NCI-H128 (cell line): ENCODE results near the gene HSPG2.
"Not testable (repeated sequence)": the region's sequence is repeated elsewhere in the genome, so short reads cannot be mapped to it uniquely, and the experiment has no call there.

ENCODE experiments used
- DNase-seq: peaks from one replicate; lab custom pipeline; 2025; ENCODE audit not compliant: unreplicated experiment; lab: John Stamatoyannopoulos, UW

The HSPG2 gene

GRCh38 chr1:21935393-21935804 lies 1.7 kb downstream of the HSPG2 start:
- no peak for DNase-seq

- peak; percentile 25 for DNase-seq
Measured at GRCh38 chr1:21933397-21934248, 3.5 kb downstream of the HSPG2 start.

DNA sequence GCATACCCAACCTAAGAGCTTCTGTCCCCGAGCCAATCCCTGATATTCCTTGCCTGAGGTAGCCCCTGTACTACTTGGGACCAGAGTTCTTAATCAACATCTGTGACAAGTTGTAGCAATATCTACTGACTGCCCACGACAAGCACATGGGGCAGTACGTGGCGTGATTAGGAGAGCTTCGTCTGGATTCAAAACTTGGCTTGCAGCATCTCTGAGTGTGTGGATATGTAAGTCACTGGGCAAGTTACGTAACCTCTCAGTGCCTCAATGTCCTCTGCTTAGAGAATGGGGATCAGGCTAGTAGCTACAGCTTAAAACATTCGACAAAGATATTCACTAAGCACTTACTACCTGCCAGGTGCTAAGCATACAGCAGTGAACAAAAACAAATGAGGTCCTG lies 5.0 kb downstream of the HSPG2 start:
- DNase-seq = no peak

DNA sequence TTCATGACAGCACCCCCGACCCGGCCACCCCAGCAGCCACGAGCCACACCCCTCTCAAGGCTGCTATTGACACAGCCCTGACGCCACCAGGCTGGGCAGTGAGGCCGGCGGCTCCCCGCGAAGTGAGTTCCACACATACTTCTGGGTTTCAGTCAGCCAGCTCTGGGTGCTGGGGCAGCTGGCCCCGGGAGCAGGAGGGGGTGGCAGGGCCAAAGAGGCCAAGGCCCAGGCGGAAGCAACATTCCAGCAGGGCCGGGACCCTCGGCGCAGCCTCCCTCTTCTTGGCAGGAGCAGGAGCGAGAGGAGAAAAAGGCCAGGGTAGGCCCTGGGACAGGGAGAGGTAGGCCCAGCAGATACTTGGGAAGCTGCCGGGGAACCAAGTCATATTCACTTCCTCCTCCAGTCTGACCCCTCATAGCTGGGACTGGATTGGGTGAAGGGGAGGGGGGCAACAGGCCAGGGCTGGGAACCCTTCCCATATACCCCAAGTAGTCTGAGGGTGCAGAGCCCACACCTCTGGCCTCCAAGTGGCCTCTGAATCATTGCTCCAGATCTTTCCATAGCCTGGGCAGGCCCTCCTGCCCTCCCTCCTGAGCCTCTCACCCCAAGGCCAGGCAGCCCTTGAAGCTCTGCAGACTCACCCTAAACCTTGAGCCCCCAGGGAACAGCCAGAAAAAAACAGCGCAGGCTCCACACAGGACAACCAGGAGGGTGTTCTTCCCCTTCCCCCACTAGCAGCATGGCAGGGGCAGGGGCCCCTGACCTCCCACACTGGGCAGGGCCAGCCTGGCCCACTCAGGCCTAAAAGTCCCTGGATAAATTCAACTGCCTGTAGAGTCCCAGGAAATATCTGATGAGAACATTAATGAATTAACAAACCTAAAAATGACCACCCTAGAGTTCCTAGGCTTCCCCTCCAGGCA lies 5.7 kb downstream of the HSPG2 start:
- DNase-seq = no peak

DNA sequence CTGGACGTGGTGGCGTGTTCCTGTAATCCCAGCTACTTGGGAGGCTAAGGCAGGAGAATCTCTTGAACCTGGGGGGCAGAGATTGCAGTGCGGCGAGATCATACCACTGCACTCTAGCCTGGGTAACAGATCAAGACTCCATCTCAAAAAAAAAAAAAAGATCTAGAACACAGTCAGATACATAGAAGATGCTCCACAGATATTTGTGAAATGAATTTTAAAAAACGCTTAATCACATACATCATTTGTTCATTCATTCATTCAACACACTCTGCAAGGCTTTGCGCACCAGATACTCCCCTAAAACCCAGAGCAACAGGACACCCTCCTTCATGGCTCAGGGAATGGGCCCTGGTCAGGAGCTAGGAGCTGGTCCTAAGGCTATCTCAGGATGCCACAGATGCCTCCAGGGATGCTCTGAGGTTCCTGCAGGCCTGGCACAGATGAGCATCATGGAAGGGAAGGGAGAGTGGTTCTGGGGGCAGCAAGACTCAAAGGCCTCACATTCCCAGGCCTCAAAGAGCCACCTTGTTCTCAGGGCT lies 6.4 kb downstream of the HSPG2 start:
- DNase-seq = no peak

DNA sequence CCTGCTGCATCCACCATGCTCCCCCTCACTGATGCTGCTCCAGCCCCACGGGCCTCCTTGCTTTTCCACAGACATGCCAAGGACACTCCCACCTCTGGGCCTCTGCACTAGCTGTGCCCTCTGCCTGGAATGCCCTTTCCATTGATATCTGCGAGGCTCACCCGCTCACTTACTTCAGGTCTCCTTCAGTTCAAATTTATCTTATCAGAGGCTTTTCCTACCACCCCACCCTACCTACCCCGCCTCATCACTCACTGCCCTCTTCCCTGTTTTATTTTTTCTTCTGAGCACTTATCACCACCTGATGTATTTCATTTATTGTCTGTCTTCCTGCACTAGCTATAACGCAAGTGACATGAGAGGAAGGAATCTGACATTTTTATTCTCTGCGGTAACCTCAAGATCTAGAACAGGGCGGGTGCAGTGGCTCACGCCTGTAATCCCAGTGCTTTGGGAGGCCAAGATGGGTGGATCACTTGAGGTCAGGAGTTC lies 7.0 kb downstream of the HSPG2 start:
- DNase-seq = no peak

- no peak for DNase-seq
Measured at GRCh38 chr1:21927533-21928237, 9.4 kb downstream of the HSPG2 start.

DNA sequence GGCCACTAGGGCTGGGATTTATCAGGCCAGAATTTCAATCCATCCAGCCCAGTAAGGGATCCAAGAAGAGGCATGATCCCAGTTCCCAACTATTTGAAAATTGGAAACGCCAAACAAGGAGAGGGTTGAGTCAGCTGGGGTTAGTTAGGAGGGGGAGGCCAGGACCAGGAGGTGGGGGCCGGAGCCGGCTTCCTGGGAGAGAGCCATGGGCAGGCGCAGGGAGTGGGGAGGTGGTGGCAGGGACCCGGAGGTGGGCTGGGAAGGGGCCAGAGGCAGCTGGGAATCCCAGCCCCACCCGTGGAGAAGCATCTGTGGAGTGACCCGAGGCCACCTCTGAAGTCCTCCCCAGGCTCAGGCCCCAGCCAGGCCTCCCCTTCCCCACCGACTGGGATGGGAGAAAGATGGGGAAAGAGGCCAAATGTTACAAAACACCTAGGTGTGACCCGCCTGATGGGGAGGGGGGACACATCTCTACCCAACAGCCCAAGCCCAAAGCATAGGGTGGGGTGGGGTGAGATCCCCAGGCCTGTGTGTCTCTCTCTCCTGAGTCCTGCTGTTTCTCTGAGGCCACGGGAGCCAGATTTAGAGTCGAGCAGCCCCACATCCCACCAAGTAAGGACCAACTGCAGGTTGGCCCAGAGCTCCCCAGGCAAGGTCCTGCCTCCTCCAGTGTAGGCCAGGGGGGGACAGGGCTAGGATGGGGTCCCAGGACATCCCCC lies 10.1 kb downstream of the HSPG2 start:
- DNase-seq = no peak

GRCh38 chr1:21926065-21926464 lies 11.0 kb downstream of the HSPG2 start:
- DNase-seq = no peak

- no peak for DNase-seq
Measured at GRCh38 chr1:21925334-21925940, 11.7 kb downstream of the HSPG2 start.

DNA sequence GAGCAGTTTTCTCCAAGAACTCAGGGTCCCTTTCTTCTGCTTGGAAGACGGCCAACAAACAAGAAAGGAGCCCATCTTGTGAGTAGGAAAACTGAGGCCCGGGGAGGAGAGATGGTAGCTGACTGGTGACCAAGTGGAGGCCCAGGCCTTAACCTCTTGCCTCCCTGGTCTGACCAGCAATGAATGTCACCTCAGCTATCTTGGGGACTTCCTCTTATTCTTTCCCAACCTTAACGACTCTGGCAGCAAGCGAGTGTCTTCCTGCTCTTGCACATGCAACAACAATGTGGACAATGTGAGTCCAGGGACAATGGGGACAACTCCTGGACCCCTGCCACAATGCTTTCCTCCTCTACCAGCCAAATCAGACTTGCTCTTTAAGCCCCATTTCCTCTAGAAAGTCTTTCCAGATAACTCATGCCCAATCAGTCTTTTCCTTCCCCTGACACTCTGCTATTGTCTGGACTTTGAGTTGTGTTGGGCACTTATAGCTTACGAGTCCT lies 12.6 kb downstream of the HSPG2 start:
- DNase-seq = no peak

- DNase-seq = no peak
Measured at GRCh38 chr1:21922090-21923013, 14.8 kb downstream of the HSPG2 start.

GRCh38 chr1:21921100-21921875 lies 15.8 kb downstream of the HSPG2 start:
- DNase-seq = no peak

GRCh38 chr1:21919520-21919919 lies 17.6 kb downstream of the HSPG2 start:
- no peak for DNase-seq

DNA sequence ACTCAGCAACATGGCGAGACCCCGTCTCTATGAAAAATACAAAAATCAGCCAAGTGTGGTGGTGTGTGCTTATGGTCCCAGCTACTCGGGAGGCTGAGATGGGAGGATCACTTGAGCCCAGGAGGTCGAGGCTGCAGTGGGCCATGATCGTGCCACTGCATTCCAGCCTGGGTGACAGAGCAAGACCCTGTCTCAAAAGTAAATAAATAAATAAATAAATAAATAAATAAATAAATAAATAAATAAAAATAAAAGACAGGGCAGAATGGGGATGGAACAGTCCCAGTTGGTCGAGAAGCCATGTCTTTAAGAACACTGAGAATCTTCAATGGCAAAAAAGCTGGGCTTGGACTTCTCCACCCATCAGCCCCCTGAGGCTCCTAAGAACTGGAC lies 19.9 kb downstream of the HSPG2 start:
- not testable (repeated sequence) for DNase-seq

GRCh38 chr1:21916447-21917238 lies 20.5 kb downstream of the HSPG2 start:
- DNase-seq = no peak
